HG03439 (cell line): ENCODE results near the gene DNAH6.

Experiments
- ATAC-seq: cut with Tn5 transposase; IDR thresholded peaks from one replicate; pipeline ENCODE4 v1.9.1; 2021; ENCODE audit warnings: mild to moderate bottlenecking, moderate library complexity; ENCODE audit not compliant: unreplicated experiment

The DNAH6 gene

GRCh38 chr2:84830758-84831500, 314.6 kb downstream of the DNAH6 start:
- no peak for ATAC-seq

DNA sequence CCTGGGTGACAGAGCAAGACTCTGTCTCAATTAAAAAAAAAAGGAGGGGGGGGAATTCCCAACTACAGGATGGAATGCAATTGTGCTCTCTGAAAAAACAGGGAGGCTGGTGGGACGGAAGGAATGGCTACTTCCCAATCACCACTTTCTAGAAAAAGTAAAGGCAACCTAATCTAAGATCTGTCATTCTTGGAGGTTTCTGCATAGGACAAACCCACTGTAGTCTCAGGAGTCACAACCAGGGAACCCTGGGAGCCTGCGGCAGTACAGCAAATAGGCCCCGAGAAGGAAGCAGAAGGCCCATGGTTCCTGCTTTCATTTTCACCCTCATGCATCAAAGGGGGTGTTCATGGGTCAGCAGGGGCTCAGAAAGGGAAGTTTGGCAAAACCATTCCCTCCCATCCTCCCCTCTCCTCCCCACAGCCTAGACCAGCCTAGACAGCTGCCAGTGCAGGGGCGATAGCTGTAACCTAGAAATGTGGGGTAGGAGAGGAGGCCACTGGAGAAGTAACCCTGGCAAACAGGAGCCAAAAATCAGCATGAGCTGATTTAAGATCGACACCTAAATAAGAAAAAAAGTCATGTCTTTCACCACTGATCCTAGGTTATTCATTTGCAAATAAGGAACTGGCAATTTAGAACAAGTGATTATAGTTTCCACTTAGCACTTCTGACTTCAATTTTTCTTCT, 316.6 kb downstream of the DNAH6 start:
- peak; percentile 57 for ATAC-seq

- no peak for ATAC-seq
Measured at GRCh38 chr2:84833481-84834150, 317.3 kb downstream of the DNAH6 start.

DNA sequence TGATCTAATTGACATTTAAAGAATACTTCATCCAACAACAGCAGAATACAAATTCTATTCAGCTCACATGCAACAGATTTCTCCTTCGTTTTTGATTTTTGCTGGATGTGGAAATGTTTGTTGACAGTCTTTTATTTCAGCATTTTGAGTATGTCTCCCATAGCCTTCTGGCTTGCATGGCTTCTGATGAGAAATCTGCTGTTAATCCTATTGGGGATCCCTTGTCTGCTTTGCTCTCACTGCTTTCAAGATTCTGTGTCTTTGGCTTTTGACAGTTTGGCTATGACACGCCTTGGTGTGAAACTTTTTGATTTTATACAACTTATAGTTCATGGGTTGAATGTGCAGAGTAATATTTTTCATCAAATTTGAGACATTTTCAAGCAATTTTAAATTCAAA, 319.9 kb downstream of the DNAH6 start:
- no peak for ATAC-seq

DNA sequence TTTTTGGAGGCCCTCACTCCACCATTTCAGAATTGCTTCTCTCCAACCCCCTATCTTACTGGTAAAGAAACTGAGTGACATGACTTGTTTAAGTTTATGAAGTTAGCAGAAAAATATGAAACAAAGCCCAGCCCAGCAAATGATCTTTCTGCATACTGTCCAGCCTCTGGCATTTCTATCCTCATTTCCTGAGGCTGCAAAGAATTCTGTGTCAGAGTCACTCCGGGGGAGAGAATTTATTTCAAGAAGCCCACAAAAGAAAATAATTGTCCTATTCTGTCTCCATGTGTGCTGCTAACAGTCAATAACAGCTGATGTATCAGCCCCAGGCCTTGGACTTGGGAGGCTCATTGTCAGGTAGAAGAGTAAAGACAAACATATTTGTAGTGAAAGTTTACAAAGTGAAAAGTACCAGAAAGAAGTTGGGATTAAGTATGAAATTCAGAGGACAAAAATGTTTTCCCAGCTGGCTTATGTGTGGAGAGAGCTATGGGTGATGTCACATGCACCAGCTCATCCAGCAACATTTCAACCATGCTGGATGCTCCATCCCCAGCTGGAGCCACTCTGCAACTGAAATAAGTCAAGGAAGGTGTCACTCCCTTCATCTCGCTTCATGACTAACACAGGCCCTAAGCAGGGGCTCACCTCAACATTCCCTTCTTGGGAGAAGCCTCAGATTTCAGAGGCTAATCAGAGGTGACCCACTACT, 322.3 kb downstream of the DNAH6 start:
- no peak for ATAC-seq

GRCh38 chr2:84839851-84840250, 323.6 kb downstream of the DNAH6 start:
- no peak for ATAC-seq

DNA sequence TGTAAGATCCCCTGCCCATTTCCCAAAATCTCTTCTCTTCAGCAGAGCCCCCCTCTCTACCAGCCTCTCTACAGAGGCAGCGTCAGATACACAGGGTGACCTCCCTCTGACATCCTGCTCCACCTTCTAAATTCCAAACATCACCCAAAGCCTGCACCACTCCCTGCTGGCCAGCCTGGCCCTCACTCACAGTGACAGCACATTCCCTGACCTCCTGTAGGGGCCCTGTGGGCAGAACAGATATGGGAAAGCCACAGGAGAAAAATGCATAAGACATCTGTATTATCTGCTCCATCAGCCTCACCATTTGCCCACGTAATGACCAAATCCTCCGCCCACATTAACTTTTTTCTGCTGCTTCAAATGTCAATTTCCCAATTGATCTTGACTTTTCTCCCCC, 324.0 kb downstream of the DNAH6 start:
- ATAC-seq = no peak

- ATAC-seq = no peak
Measured at GRCh38 chr2:84841577-84841976, 325.3 kb downstream of the DNAH6 start.

- no peak for ATAC-seq
Measured at GRCh38 chr2:84844141-84844540, 327.8 kb downstream of the DNAH6 start.

DNA sequence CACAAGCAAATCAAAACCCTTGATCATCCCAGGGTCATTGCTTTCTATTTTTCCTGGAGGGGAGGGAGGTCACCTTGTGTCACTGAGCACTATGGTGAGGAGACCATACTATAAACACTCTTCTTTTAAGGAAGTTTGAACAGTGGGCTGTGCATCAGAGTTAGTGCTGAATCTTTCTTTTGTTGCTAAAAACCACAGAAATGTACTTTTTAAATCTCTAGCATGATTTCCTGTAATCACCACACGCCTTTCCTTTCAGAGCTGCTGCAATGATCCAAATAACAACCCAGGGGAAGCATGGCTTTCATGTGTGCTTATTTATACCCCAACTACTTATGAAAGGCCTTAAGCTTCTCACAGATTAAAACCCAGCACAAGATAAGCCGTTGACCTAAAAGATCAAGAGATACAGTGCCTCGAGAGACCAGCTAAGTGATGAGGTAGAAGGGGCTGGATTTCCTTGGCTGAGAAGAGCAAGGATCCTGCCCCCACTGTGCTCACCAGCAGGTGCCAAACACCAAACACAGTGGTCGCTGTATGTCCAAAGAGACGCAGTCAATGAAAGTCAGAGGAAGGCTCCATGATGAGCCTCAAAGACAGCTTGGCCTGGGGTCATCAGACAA, 329.9 kb downstream of the DNAH6 start:
- no peak for ATAC-seq

GRCh38 chr2:84846741-84847142, 330.4 kb downstream of the DNAH6 start:
- ATAC-seq = no peak

DNA sequence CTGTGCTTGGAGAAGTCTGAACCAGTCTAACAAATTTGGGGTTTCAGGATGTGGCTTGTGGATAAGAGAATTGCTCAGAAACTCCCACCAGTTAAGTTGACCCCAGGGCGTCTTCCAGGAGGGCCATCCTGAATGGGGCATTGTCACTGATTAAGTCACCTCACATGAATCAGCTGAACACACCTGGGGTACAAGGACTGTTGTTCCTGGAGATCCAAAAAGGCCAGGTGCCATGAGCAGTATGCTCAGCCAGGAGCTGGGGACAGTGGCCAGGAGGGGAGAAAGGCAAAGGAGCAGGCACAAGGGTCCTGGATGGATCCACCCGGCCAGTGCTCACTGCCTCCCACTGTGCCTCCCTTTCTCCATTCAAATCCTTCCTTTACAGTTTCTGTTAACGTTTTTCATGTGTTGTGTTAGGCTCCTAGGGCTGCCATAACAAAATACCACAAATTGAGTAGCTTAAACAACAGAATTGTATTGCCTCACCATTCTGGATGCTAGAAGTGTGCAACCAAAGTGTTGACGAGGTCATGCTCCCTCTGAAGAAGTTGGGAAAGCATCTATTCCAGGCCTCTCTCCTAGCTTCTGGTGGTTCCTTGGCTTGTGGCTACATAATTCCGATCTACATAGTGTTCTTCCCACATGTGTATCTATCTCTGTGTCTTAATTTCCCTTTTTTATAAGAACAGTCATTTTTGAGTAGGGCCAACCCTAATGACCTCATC, 331.2 kb downstream of the DNAH6 start:
- no peak for ATAC-seq

DNA sequence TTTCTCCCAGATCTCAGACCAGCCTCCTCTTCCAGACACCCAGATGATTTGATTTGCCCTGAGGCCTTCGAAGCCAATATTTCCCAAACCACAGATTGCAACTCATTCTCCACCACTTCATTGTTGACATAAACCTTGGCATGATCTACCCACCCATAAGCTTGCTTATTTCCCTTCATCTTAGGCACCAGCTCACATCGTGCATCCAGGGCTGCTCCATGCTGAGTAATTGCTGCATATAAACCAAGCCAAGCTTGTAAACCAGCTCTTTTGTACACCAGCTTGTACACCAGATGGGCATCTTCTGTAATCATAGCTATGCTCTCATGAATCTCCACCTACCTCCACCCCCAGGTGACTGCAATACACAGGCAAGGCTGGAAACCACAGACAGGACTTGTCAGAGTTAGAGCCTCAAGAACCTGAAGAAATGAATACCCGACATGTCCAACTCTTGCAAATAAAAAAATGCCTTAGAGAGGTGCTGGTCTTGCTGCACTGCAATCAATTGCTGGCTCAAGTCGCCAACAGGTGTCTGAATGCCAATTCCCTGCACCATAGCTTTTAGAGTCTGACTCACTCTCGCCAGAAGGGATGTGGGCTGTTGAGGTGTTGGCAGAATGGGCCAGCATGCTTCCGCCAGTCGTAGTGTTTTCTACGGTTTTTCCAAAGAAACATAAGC, 333.1 kb downstream of the DNAH6 start:
- ATAC-seq = no peak

- no peak for ATAC-seq
Measured at GRCh38 chr2:84850471-84850870, 334.2 kb downstream of the DNAH6 start.

DNA sequence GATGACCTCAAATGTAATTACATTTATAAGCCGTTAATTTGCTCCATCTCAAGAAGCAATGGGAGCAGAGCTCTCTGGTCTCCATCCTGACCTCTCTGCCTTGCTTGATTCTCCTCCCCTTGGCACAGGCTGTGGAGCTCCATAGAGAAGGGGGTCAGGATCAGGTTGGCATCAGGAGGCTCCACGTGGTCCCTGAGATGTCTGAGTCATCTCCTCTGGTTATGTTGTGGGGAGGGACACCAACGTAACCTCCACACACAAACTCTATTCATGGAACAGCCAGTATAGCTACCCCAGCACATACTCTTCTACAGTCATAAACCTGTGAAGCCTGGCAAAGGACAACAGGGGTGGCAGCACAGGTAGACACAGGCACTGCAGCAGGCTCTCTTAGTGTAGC, 335.6 kb downstream of the DNAH6 start:
- no peak for ATAC-seq

GRCh38 chr2:84854850-84855249, 338.6 kb downstream of the DNAH6 start:
- no peak for ATAC-seq

DNA sequence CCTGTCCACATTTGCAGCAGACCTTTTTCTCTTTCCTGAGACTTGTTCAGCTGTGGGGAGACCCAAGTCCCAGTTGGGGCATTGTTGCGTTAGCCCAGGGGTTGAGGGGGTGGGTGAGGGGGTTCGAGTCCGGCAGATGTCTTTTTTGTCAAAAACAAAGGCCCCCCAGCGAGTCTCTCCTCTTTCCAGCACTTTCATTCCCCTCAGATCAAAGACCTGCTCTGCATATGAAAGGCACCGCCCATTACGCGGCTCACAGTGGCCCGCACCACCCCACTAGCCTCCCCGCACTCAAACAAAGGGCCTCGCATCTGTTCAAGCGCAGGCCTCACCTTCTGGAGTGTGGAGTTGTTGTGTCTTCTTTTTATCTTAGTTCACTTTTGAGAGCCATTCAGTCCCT, 339.4 kb downstream of the DNAH6 start:
- ATAC-seq = no peak

DNA sequence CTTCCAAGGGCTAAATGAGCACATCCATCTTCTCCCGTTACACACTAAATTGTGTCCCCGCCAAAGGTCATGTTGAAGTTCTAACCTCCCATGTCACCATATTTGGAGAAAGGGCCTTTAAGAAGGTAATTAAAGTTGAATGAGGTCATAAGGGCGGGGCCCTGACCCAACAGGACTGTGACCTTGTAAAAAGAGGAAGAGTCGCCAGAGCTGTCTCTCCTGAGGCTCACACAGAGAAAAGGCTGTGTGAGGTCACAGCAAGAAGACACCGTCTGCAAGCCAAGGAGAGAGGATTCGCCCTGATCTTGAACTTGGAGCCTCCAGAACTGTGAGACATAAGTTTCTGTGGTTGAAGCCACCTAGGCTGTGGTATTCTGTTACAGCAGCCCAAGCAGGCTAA, 340.5 kb downstream of the DNAH6 start:
- no peak for ATAC-seq

DNA sequence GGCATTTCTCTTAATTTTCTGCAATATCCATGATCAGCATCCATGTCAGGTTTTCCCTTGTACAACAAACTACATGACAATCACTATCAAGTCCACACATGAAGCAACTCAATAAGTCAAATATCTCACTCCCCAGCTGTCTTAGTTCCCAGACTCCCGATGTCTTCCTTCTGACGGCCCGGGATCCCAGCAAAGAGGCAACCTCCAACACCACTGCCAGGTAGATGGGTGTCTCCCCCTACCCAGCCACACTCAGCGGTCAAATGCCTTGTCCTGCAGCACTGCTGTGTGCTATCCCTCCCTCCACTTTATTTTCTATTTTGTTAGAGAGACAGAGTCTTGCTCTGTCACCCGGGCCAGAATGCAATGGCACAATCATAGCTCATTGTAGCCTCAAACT, 341.3 kb downstream of the DNAH6 start:
- no peak for ATAC-seq

GRCh38 chr2:84858123-84858522, 341.8 kb downstream of the DNAH6 start:
- no peak for ATAC-seq
